H1 (cell line): ENCODE results near the gene PYGB. TPM values are rescaled to one million over a fixed set of nuclear protein-coding genes. Genes with fewer than 3 reads are reported as not detected.

ENCODE experiments used
- CTCF ChIA-PET: fragments of 300-600 bp; sonication (Branson Sonifier 250); formaldehyde crosslinking; loops from one replicate; lab custom pipeline; 2021; ENCODE audit not compliant: partially characterized antibody; lab: Charles Lee
- POLR2A ChIA-PET: fragments of 300-600 bp; sonication (Branson Sonifier 250); formaldehyde crosslinking; loops from one replicate; lab custom pipeline; 2021; ENCODE audit warnings: inconsistent platforms; ENCODE audit not compliant: partially characterized antibody; lab: Charles Lee
- DNase-seq, 2 experiments: peaks; one replicate each; pipeline versions ENCODE4 v3.0.0 to v3.0.0-alpha.2; 2010 to 2022; ENCODE audit warnings: low spot score in 2 of 2, low read depth in 1 of 2, mixed read lengths in 1 of 2
- FAIRE-seq: peaks from 2 replicates; lab custom pipeline; 2011; peaks lifted over from hg19 to GRCh38; lab: Jason Lieb, UNC
- H2AFZ ChIP-seq: 2 replicates; pipeline ENCODE4 v1.8.1; 2012; ENCODE audit warnings: low read length, inconsistent platforms
- H2AK5ac ChIP-seq: 2 replicates; pipeline ENCODE4 v1.6.1; 2013; ENCODE audit warnings: low read depth, low read length
- H2BK120ac ChIP-seq: replicated peaks from 2 replicates; pipeline ENCODE3; 2013; ENCODE audit warnings: low read depth, low read length, inconsistent platforms
- H2BK12ac ChIP-seq: 2 replicates; pipeline ENCODE4 v1.6.1; 2013; ENCODE audit warnings: low read depth, low read length
- H2BK15ac ChIP-seq: 2 replicates; pipeline ENCODE4 v1.6.1; 2013; ENCODE audit warnings: low read length
- H2BK20ac ChIP-seq: 2 replicates; pipeline ENCODE4 v1.6.1; 2013; ENCODE audit warnings: low read length
- H2BK5ac ChIP-seq: 2 replicates; pipeline ENCODE4 v1.6.1; 2013; ENCODE audit warnings: low read depth, low read length
- H3K14ac ChIP-seq: 2 replicates; pipeline ENCODE4 v1.6.1; 2013; ENCODE audit warnings: inconsistent platforms; ENCODE audit not compliant: insufficient read length
- H3K18ac ChIP-seq: 2 replicates; pipeline ENCODE4 v1.6.1; 2013; ENCODE audit warnings: low read length; ENCODE audit errors: extremely low read depth
- H3K23ac ChIP-seq: 2 replicates; pipeline ENCODE4 v1.6.1; 2013; ENCODE audit warnings: inconsistent platforms; ENCODE audit not compliant: insufficient read length
- H3K23me2 ChIP-seq: 2 replicates; pipeline ENCODE4 v1.6.1; 2013; ENCODE audit warnings: low read depth, low read length
- H3K27ac ChIP-seq: 2 replicates; pipeline ENCODE4 v1.6.1; 2011; ENCODE audit warnings: low read depth, low read length, inconsistent platforms
- H3K27me3 ChIP-seq, 4 experiments: replicated peaks in 1 of 4; 1 replicate in 1 of 4; 2 replicates in 3 of 4; pipeline versions ENCODE4 v1.6.1 to v1.8.1; 2011 to 2013; ENCODE audit warnings: low read length in 3 of 4, mild to moderate bottlenecking in 3 of 4, inconsistent platforms in 2 of 4, mixed read lengths in 2 of 4, moderate library complexity in 1 of 4; ENCODE audit not compliant: control insufficient read depth in 3 of 4, insufficient read depth in 3 of 4; ENCODE audit errors: extremely low read depth in 1 of 4
- H3K36me3 ChIP-seq, 4 experiments: 2 replicates each; pipeline versions ENCODE4 v1.6.1 to v1.8.1; 2011 to 2013; ENCODE audit warnings: mild to moderate bottlenecking in 4 of 4, low read length in 3 of 4, moderate library complexity in 2 of 4, control low read depth in 1 of 4, inconsistent platforms in 1 of 4; ENCODE audit not compliant: insufficient read depth in 4 of 4, control insufficient read depth in 2 of 4
- H3K4ac ChIP-seq: replicated peaks from 2 replicates; pipeline ENCODE3; 2013; ENCODE audit warnings: low read length, low read depth, mixed read lengths, inconsistent platforms; ENCODE audit not compliant: insufficient read length
- H3K4me1 ChIP-seq, 4 experiments: replicated peaks in 1 of 4; 1 replicate in 1 of 4; 2 replicates in 3 of 4; pipeline versions ENCODE4 v1.6.1 to v1.8.1; 2011 to 2013; ENCODE audit warnings: low read length in 3 of 4, inconsistent platforms in 2 of 4, mixed read lengths in 1 of 4; ENCODE audit not compliant: insufficient read depth in 4 of 4, control insufficient read depth in 3 of 4
- H3K4me2 ChIP-seq, 2 experiments: 2 replicates each; pipeline versions ENCODE4 v1.6.1 to v1.8.1; 2011 to 2013; ENCODE audit warnings: low read depth in 2 of 2, low read length in 2 of 2, control low read depth in 1 of 2, inconsistent platforms in 1 of 2, mild to moderate bottlenecking in 1 of 2; ENCODE audit not compliant: insufficient read depth in 1 of 2
- H3K4me3 ChIP-seq, 4 experiments: fragments of 200-600, 300-600 bp in 1 of 4; sonication (generic), shearing (Covaris generic), sonication (Bioruptor Twin) in 1 of 4; 2 replicates each; pipeline versions ENCODE4 v1.5.1 to v1.8.1; 2011 to 2016; ENCODE audit warnings: low read length in 4 of 4, low read depth in 3 of 4, control low read depth in 2 of 4, inconsistent platforms in 2 of 4, mild to moderate bottlenecking in 2 of 4, mixed read lengths in 1 of 4, moderate library complexity in 1 of 4; ENCODE audit not compliant: insufficient read depth in 2 of 4; ENCODE audit errors: extremely low read depth in 1 of 4
- H3K56ac ChIP-seq: replicated peaks from 2 replicates; pipeline ENCODE3; 2013; ENCODE audit warnings: low read depth, mild to moderate bottlenecking, mixed read lengths, low read length, inconsistent platforms; ENCODE audit not compliant: insufficient read length
- H3K79me1 ChIP-seq: 2 replicates; pipeline ENCODE4 v1.6.1; 2013; ENCODE audit warnings: low read depth, low read length, control low read depth
- H3K79me2 ChIP-seq, 2 experiments: 2 replicates each; pipeline versions ENCODE4 v1.6.1 to v1.8.1; 2012 to 2013; ENCODE audit warnings: low read length in 2 of 2, mild to moderate bottlenecking in 2 of 2, inconsistent platforms in 1 of 2; ENCODE audit not compliant: insufficient read depth in 2 of 2, control insufficient read depth in 1 of 2
- H3K9ac ChIP-seq, 4 experiments: replicated peaks in 1 of 4; 1 replicate in 1 of 4; 2 replicates in 3 of 4; pipeline versions ENCODE4 v1.6.1 to v1.8.1; 2011 to 2013; ENCODE audit warnings: low read depth in 3 of 4, low read length in 3 of 4, control low read depth in 2 of 4, mild to moderate bottlenecking in 2 of 4, moderate library complexity in 2 of 4, inconsistent platforms in 1 of 4; ENCODE audit errors: extremely low read depth in 1 of 4
- H3K9me3 ChIP-seq, 2 experiments: 2 replicates each; pipeline versions ENCODE4 v1.6.1 to v1.8.1; 2012 to 2013; ENCODE audit warnings: mild to moderate bottlenecking in 2 of 2, moderate library complexity in 2 of 2, control low read depth in 1 of 2, inconsistent platforms in 1 of 2, low read depth in 1 of 2, low read length in 1 of 2, mixed read lengths in 1 of 2; ENCODE audit not compliant: insufficient read depth in 2 of 2
- H4K20me1 ChIP-seq, 2 experiments: replicated peaks in 1 of 2; 2 replicates each; pipeline versions ENCODE3 to v1.8.1; 2011 to 2013; ENCODE audit warnings: inconsistent platforms in 2 of 2, low read length in 2 of 2, mild to moderate bottlenecking in 1 of 2; ENCODE audit not compliant: insufficient read depth in 2 of 2, control insufficient read depth in 1 of 2
- H4K5ac ChIP-seq: 2 replicates; pipeline ENCODE4 v1.6.1; 2013; ENCODE audit warnings: low read length, low read depth, mixed read lengths, inconsistent platforms; ENCODE audit not compliant: insufficient read length
- H4K8ac ChIP-seq: 2 replicates; pipeline ENCODE4 v1.8.0; 2013; ENCODE audit warnings: mild to moderate bottlenecking, moderate library complexity, low read length, inconsistent platforms; ENCODE audit not compliant: insufficient read depth; ENCODE audit errors: extremely low read depth
- H4K91ac ChIP-seq: replicated peaks from 2 replicates; pipeline ENCODE3; 2013; ENCODE audit warnings: low read length, mixed read lengths, inconsistent platforms; ENCODE audit not compliant: insufficient read length
- JUND ChIP-seq: IDR thresholded peaks from 2 replicates; pipeline ENCODE4 v1.6.1; 2011; ENCODE audit warnings: mild to moderate bottlenecking, improper control_type of control experiment, low read length
- WGBS, 2 experiments: shearing (Covaris generic) in 1 of 2; methylation state at CpG; one replicate each; pipeline versions ENCODE4 v1.1.6 to v1.1.7; 2013 to 2015; ENCODE audit warnings: low lambda C conversion rate in 2 of 2, mixed read lengths in 2 of 2, inconsistent platforms in 1 of 2, low coverage in 1 of 2, missing lambda C conversion rate in 1 of 2; ENCODE audit not compliant: insufficient replicate concordance in 2 of 2, insufficient coverage in 1 of 2, insufficient read length in 1 of 2; ENCODE audit errors: extremely low coverage in 1 of 2, missing lambda C conversion rate in 1 of 2; 5-methylcytosine and 5-hydroxymethylcytosine counted together
- polyA plus RNA-seq, 7 experiments: library from polyadenylated mRNA; depleted of rRNA in 3 of 7; stranded (reverse) in 5 of 7; unstranded in 2 of 7; fragments of >200 nt in 5 of 7; fragments of 200-250 nt in 2 of 7; gene quantifications; 1 replicate in 5 of 7; 2 replicates in 1 of 7; 4 replicates in 1 of 7; pipeline versions ENCODE4 v1.2.1 to v1.2.3, GENCODE V29; 2011 to 2013; ENCODE audit warnings: missing spikeins in 2 of 7, mixed read lengths in 2 of 7
- total RNA-seq: library from RNA; stranded (reverse); fragmentation: NEBNext Ultra II Directional; extraction: Animal tissue kit (Norgen Biotek cat#: 25700); gene quantifications from 2 replicates; pipeline ENCODE4 v1.2.1, GENCODE V29; 2021
- TF ChIP-seq, protein P1 (sequence below): IDR thresholded peaks from 2 replicates; pipeline ENCODE4 v1.6.1; 2011; ENCODE audit warnings: low read depth, mild to moderate bottlenecking, low read length; ENCODE audit not compliant: insufficient read depth

The PYGB gene
- total and polyA plus RNA-seq, 2 of the 8 experiments (the other 6 are each of a cell fraction or from before 2014, with no cell fraction given): 26.6 to 56.0 TPM

DNA sequence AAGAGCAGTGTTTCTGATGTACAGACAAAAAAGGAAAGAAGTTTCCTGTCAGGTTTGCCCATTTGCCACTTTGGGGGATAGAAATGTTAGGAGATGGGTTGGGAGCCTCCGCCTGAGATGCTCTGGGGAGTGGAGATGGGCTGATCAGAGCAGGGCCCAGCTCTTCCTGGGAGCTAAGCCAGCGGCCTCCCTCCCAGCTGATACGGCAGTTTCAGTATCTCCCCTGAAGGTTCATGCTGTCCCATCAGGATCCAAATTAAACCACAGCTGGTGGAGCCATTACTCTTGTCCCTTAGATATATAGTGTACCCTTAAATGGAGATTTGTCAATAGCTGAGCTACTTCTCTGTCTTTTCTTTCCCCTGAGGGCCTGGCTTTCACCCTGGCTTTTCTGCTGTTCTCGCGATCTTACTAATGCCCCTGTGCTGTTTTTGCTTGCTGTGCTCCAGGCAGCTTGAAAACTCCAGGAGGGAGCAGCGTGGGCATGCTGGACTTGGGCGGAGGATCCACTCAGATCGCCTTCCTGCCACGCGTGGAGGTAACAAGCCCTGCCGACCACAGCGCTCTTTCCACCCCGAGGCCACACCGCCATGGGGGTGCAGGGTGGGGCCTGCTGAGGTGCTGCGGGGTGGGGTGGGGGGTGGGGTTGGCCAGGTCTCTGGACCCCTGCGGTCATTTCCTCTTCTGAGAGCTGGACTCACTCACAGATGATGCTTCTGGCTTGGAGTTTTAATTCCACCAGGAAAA is 31.5 kb upstream of the PYGB start:
- no peaks in the 10 kb centered on the region for H3K79me2 ChIP-seq
- H3K4me3 ChIP-seq: no peak overlapping the region
- FAIRE-seq: no peak
- H3K23ac ChIP-seq: no peak overlapping the region
- H3K27ac ChIP-seq: no peak overlapping the region
- H3K4ac ChIP-seq: no peak overlapping the region
- no peak overlapping the region for H2BK5ac ChIP-seq
- H2BK20ac ChIP-seq: no peak overlapping the region
- no peak overlapping the region for H2AFZ ChIP-seq
- no peaks in the 10 kb centered on the region for H3K9me3 ChIP-seq
- H2BK120ac ChIP-seq: no peak overlapping the region
- DNase-seq: no peak
- no peak overlapping the region for H3K56ac ChIP-seq
- no peak overlapping the region for H2BK15ac ChIP-seq
- H3K4me1 ChIP-seq: no peaks in the 10 kb centered on the region
- H2AK5ac ChIP-seq: no peak overlapping the region
- H4K20me1 ChIP-seq: peaks cover 2 to 6% of the 10 kb centered on the region in 2 experiments
- H3K14ac ChIP-seq: no peak overlapping the region
- no peak overlapping the region for H4K8ac ChIP-seq
- POLR2A ChIA-PET: no interaction called here
- 83% methylated on average over 13 of the region's 16 CpGs; no CpG with 5 or more reads in 1 of the 2 experiments for WGBS, 2 experiments
- no peak overlapping the region for H4K91ac ChIP-seq
- H3K36me3 ChIP-seq: peaks cover 0 to 5% (median 2%) of the 10 kb centered on the region in 4 experiments; a peak in 2 of 8 replicates
- no peak overlapping the region for H2BK12ac ChIP-seq
- no peak overlapping the region for H4K5ac ChIP-seq
- no peak for TF ChIP-seq JUND
- TF ChIP-seq, protein P1, sequence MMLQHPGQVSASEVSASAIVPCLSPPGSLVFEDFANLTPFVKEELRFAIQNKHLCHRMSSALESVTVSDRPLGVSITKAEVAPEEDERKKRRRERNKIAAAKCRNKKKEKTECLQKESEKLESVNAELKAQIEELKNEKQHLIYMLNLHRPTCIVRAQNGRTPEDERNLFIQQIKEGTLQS: no peak
- H3K4me2 ChIP-seq: no peak overlapping the region
- no peak overlapping the region for H3K9ac ChIP-seq
- no peaks in the 10 kb centered on the region for H3K23me2 ChIP-seq
- H3K18ac ChIP-seq: no peak overlapping the region
- no peaks in the 10 kb centered on the region for H3K27me3 ChIP-seq
- CTCF ChIA-PET: interaction anchor here (0.8 to 1.8 kb wide), 4 partner anchors 13 to 80 kb away, joined by 3 to 5 read pairs (median 4); no protein-coding TSS in a partner anchor
- no peaks in the 10 kb centered on the region for H3K79me1 ChIP-seq
